ENCODE data around the gene RND2. TPM values are rescaled to one million over a fixed set of nuclear protein-coding genes. Genes with fewer than 3 reads are reported as not detected.
"Not testable (repeated sequence)": the region's sequence is repeated elsewhere in the genome, so short reads cannot be mapped to it uniquely, and the experiment has no call there.

RND2 gene
- total RNA-seq (2014; rRNA removed; shearing (Covaris generic)) (not detected in 2 replicates), total RNA-seq (2022) (0.30 TPM in 1 of 2 replicates, not detected in the other), Bru-seq, nascent RNA (percentile 15 among the genes with signal in this experiment), BruChase-seq, experiment 1, labeled RNA remaining after a 6-hour chase (percentile 12 among the genes with signal in this experiment), BruChase-seq, experiment 2, labeled RNA remaining after a 2-hour chase (percentile 22 among the genes with signal in this experiment)
- long read RNA-seq: 0 reads

GRCh38 chr17:43024407-43025289 lies at the start of gene RND2:
RND2 (plus strand) TSS chr17:43025231; CDS start chr17:43025348, 117 bp downstream.
- peak; percentile 84 for TF ChIP-seq CTCF (conservative IDR thresholded peaks at IDR 0.05; ENCODE audit: low read length)
- TF ChIP-seq EZH2phosphoT487 (IDR thresholded peaks at IDR 0.05; ENCODE audit: borderline replicate concordance, low read depth, low read length): no peak
- H3K4me3 ChIP-seq (ENCODE audit: low read depth, low read length, poor library complexity, severe bottlenecking): peak within 1 kb of the TSS; percentile 67
- no peaks in the 10 kb centered on the region for H4K20me1 ChIP-seq (ENCODE audit: insufficient read depth, low read length)
- ChIA-PET POLR2A (interaction anchor here (0.8 to 1.1 kb wide), 2 partner anchors 12 to 27 kb away, joined by 3 to 4 read pairs; partner anchors contain the start of gene RPL27), CTCF (ENCODE audit: unreplicated experiment) (no interaction called here)
- H3K9me2 ChIP-seq (ENCODE audit: insufficient read depth, low read length): no peaks in the 10 kb centered on the region
- intact Hi-C loops (cut with micrococcal nuclease; ENCODE audit: unreplicated experiment): loop anchor here (1.0 to 5.0 kb wide), 3 partner anchors 146 to 292 kb away; partner anchors contain the start of gene TMEM106A
- peak; percentile 93 for DNase-seq (ENCODE audit: low spot score)
- no peaks in the 10 kb centered on the region for H3K79me2 ChIP-seq (ENCODE audit: insufficient read depth, low read depth, low read length)
- H3K36me3 ChIP-seq (ENCODE audit: insufficient read depth, low read length): no peaks in the 10 kb centered on the region
- peak within 1 kb of the TSS; percentile 85 for H2AFZ ChIP-seq (ENCODE audit: low read length)
- no peaks in the 10 kb centered on the region for H3K9me3 ChIP-seq (ENCODE audit: low read length)
- BruUV-seq (replicated peaks): no TSS peak
- peak within 1 kb of the TSS; percentile 11 for H3K27ac ChIP-seq (ENCODE audit: low read depth, low read length, poor library complexity, severe bottlenecking)
- H3K4me2 ChIP-seq (ENCODE audit: low read length): peak within 1 kb of the TSS; percentile 88
- H3K4me1 ChIP-seq (ENCODE audit: insufficient read depth, low read length, poor library complexity, severe bottlenecking): peaks cover 19% of the 10 kb centered on the region

DNA sequence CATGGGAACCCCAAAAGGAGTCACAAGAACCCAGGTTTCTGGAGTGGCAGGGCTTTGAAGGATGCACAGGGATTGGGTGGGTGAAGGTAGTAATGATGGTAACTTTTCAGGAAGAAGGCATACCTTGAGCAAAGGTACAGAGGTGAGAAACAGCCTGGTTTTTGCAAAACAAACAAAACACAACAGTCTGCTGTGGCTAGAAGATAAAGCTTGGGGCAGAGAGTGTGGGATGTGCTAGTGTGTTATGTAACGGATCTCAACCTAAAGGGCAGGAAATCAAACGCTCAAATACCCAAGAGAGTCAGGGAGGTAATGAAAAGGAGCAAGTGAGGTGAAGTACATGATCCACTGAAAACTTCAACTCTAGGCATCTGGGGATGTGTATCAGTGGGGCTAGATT lies 49.8 kb upstream of the RND2 start:
- Histone ChIP-seq H3K4me2 (ENCODE audit: low read length) (no peak overlapping the region), H2AFZ (ENCODE audit: low read length) (no peak overlapping the region), H3K4me1 (ENCODE audit: insufficient read depth, low read length, poor library complexity, severe bottlenecking) (peaks cover 10% of the 10 kb centered on the region), H4K20me1 (ENCODE audit: insufficient read depth, low read length) (no peaks in the 10 kb centered on the region), H3K79me2 (ENCODE audit: insufficient read depth, low read depth, low read length) (no peaks in the 10 kb centered on the region), H3K36me3 (ENCODE audit: insufficient read depth, low read length) (no peaks in the 10 kb centered on the region), H3K27ac (ENCODE audit: low read depth, low read length, poor library complexity, severe bottlenecking) (no peak overlapping the region), H3K9me2 (ENCODE audit: insufficient read depth, low read length) (no peaks in the 10 kb centered on the region), H3K9me3 (ENCODE audit: low read length) (no peaks in the 10 kb centered on the region), H3K4me3 (ENCODE audit: low read depth, low read length, poor library complexity, severe bottlenecking) (no peak overlapping the region)
- intact Hi-C loops (cut with micrococcal nuclease; ENCODE audit: unreplicated experiment): no loop called here
- no peak for TF ChIP-seq CTCF (conservative IDR thresholded peaks at IDR 0.05; ENCODE audit: low read length)
- no peak for TF ChIP-seq EZH2phosphoT487 (IDR thresholded peaks at IDR 0.05; ENCODE audit: borderline replicate concordance, low read depth, low read length)
- CTCF ChIA-PET (ENCODE audit: unreplicated experiment): no interaction called here
- no TSS peak for BruUV-seq (replicated peaks)
- DNase-seq (ENCODE audit: low spot score): no peak
- POLR2A ChIA-PET: no interaction called here

- H3K9me3 ChIP-seq (ENCODE audit: low read length); DNase-seq (ENCODE audit: low spot score); H2AFZ ChIP-seq (ENCODE audit: low read length); BruUV-seq (replicated peaks); H3K36me3 ChIP-seq (ENCODE audit: insufficient read depth, low read length); H3K79me2 ChIP-seq (ENCODE audit: insufficient read depth, low read depth, low read length); H3K4me2 ChIP-seq (ENCODE audit: low read length); H4K20me1 ChIP-seq (ENCODE audit: insufficient read depth, low read length); intact Hi-C loops (cut with micrococcal nuclease; ENCODE audit: unreplicated experiment); H3K4me3 ChIP-seq (ENCODE audit: low read depth, low read length, poor library complexity, severe bottlenecking); H3K9me2 ChIP-seq (ENCODE audit: insufficient read depth, low read length); H3K27ac ChIP-seq (ENCODE audit: low read depth, low read length, poor library complexity, severe bottlenecking): not testable (repeated sequence)
- peaks cover 10% of the 10 kb centered on the region for H3K4me1 ChIP-seq (ENCODE audit: insufficient read depth, low read length, poor library complexity, severe bottlenecking)
- ChIA-PET CTCF (ENCODE audit: unreplicated experiment) (interaction anchor here (0.6 kb wide), 1 partner anchor 47 kb away, joined by 3 read pairs; the partner anchor contains the start of gene VAT1), POLR2A (interaction anchor here (0.6 kb wide), 1 partner anchor 35 kb away, joined by 3 read pairs; no protein-coding TSS in a partner anchor)
Measured at GRCh38 chr17:42975701-42976100, 49.3 kb upstream of the RND2 start.
